Esophagus squamous epithelium (tissue), 5 donors: ENCODE data around the gene SPIN2A. TPM values are rescaled to one million over a fixed set of nuclear protein-coding genes. Genes with fewer than 3 reads are reported as not detected.
"Not testable (repeated sequence)": the region's sequence is repeated elsewhere in the genome, so short reads cannot be mapped to it uniquely, and the experiment has no call there.

Source experiments
- DNase-seq: peaks from one replicate; lab custom pipeline; 2025; lab: John Stamatoyannopoulos, UW
- H3K27ac ChIP-seq, 4 donors: fragments of 200-600 bp; sonication (generic); one replicate each; pipeline ENCODE4 v1.5.1; 2016 to 2019; ENCODE audit warnings: mild to moderate bottlenecking in 1 of 4
- H3K27me3 ChIP-seq, 4 donors: fragments of 200-600 bp; sonication (generic); 1 replicate in 3 of 4; 2 replicates in 1 of 4; pipeline versions ENCODE4 v1.5.1 to v1.6.0; 2017 to 2021; ENCODE audit warnings: antibody characterized with exemption in 1 of 4
- H3K36me3 ChIP-seq, 3 donors: fragments of 200-600 bp; sonication (generic); one replicate each; pipeline ENCODE4 v1.5.1; 2016 to 2019
- H3K4me1 ChIP-seq, 3 donors: fragments of 200-600 bp; sonication (generic); one replicate each; pipeline ENCODE4 v1.5.1; 2017 to 2019
- H3K4me3 ChIP-seq, 4 donors: fragments of 200-600 bp; sonication (generic); 1 replicate in 3 of 4; 2 replicates in 1 of 4; pipeline ENCODE4 v1.5.1; 2016 to 2019; ENCODE audit warnings: mild to moderate bottlenecking in 2 of 4, moderate library complexity in 1 of 4
- H3K9me3 ChIP-seq, 3 donors: fragments of 200-600 bp; sonication (generic); one replicate each; pipeline ENCODE4 v1.5.1; 2016 to 2019
- POLR2A ChIP-seq, 4 donors: fragments of 450-650 bp; IDR thresholded peaks; one replicate each; pipeline ENCODE4 v1.6.1; 2017; ENCODE audit warnings: antibody characterized with exemption in 4 of 4, mild to moderate bottlenecking in 4 of 4, moderate library complexity in 3 of 4
- WGBS, 2 donors: methylation state at CpG; one replicate each; pipeline ENCODE4 v1.1.5; 2018; 5-methylcytosine and 5-hydroxymethylcytosine counted together
- intact Hi-C: fragments of 100-400 bp; cut with DNase I; formaldehyde crosslinking; loops from one replicate; pipeline ENCODE4 v1.15.0; 2022
- total RNA-seq, 4 donors: library from RNA; depleted of rRNA; stranded (reverse); fragments of >200 nt; gene quantifications; one replicate each; pipeline ENCODE4 v1.1.0, GENCODE V29; 2016
- TF ChIP-seq, protein P1 (sequence below), 6 experiments: fragments of 450-650 bp in 4 of 6; fragments of 200-600 bp in 2 of 6; sonication (generic) in 2 of 6; IDR thresholded peaks; one replicate each; pipeline ENCODE4 v1.5.1; 2016 to 2019; ENCODE audit warnings: antibody characterized with exemption in 6 of 6, mild to moderate bottlenecking in 4 of 6, moderate library complexity in 4 of 6
- donor health status: DM: yes; HTN: yes; CAD: no.

SPIN2A gene
- total RNA-seq, 4 donors from 2014 or later, result 0.19 to 0.22 TPM; not detected in 2

DNA sequence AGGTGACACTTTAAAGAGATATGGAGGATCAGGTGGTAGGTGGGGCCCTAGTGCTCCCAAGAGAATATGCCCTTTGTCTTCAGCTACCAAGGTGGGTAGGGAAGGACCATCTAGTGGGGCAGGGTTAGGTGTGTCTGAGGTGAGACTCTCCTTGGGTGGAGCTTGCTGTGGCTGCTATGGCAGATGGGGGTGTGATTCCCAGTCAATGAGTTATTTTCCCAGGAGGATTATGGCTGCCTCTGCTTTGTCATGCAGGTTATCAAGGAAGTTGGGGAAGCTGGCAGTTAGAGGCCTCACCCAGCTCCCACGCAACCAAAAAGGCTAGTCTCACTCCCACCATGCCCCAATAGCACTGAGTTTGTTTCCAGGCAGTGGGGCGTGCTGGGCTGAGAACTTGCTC lies 18.0 kb upstream of the SPIN2A start:
- DNase-seq, result no peak
- TF ChIP-seq POLR2A (IDR thresholded peaks at IDR 0.05), result no peak
- TF ChIP-seq, protein P1, sequence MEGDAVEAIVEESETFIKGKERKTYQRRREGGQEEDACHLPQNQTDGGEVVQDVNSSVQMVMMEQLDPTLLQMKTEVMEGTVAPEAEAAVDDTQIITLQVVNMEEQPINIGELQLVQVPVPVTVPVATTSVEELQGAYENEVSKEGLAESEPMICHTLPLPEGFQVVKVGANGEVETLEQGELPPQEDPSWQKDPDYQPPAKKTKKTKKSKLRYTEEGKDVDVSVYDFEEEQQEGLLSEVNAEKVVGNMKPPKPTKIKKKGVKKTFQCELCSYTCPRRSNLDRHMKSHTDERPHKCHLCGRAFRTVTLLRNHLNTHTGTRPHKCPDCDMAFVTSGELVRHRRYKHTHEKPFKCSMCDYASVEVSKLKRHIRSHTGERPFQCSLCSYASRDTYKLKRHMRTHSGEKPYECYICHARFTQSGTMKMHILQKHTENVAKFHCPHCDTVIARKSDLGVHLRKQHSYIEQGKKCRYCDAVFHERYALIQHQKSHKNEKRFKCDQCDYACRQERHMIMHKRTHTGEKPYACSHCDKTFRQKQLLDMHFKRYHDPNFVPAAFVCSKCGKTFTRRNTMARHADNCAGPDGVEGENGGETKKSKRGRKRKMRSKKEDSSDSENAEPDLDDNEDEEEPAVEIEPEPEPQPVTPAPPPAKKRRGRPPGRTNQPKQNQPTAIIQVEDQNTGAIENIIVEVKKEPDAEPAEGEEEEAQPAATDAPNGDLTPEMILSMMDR (IDR thresholded peaks at IDR 0.05), result no peak
- Histone ChIP-seq H3K27me3 (no peaks in the 10 kb centered on the region), H3K4me3 (no peak overlapping the region), H3K4me1 (no peaks in the 10 kb centered on the region), H3K9me3 (no peaks in the 10 kb centered on the region), H3K36me3 (no peaks in the 10 kb centered on the region), H3K27ac (no peak overlapping the region)
- 69 to 90% methylated on average over 2 of the region's 2 CpGs for WGBS, 2 donors
- intact Hi-C loops, result no loop called here

DNA sequence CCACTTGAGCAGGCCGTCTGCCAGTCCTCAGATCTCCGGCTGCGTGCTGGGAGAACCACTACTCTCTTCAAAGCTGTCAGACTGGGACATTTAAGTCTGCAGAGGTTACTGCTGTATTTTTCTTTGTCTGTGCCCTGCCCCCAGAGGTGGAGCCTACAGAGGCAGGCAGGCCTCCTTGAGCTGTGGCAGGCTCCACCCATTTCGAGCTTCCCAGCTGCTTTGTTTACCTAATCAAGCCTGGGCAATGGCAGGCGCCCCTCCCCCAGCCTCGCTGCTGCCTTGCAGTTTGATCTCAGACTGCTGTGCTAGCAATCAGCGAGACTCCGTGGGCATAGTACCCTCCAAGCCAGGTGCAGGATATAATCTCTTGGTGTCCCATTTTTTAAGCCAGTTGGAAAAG lies 15.0 kb upstream of the SPIN2A start:
- H3K36me3 ChIP-seq, intact Hi-C loops, H3K27me3 ChIP-seq, H3K4me3 ChIP-seq, H3K9me3 ChIP-seq, DNase-seq, H3K27ac ChIP-seq, H3K4me1 ChIP-seq: not testable (repeated sequence)
- no CpG with 5 or more reads among the region's 8 CpGs for WGBS, 2 donors

DNA sequence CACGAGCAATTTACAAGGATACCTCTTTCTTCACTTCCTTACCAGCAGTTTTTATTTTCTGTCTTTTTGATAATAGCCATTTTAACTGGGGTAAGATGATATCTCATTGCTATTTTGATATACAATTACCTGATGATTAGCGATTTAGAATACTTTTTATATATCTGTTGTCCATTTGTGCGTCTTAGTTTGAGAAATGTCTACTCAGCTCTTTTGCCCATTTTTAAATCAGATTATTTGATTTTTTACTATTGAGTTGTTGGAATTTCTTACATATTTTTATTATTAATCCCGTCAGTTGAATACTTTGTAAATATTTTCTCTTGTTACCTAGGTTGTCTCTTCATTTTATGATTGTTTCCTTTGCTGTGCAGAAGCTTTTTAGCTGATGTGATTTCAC lies 1.5 kb upstream of the SPIN2A start:
- Histone ChIP-seq H3K4me3 (no peak overlapping the region), H3K4me1 (peaks cover 0 to 2% (median 0%) of the 10 kb centered on the region in 3 donors), H3K27ac (no peak overlapping the region), H3K9me3 (no peaks in the 10 kb centered on the region), H3K36me3 (no peaks in the 10 kb centered on the region), H3K27me3 (no peaks in the 10 kb centered on the region)
- no peak for DNase-seq
- intact Hi-C loops, result no loop called here
- WGBS, 2 donors, result 71 to 97% methylated on average over 4 of the region's 4 CpGs
- TF ChIP-seq POLR2A (IDR thresholded peaks at IDR 0.05), result no peak
- TF ChIP-seq, protein P1 (IDR thresholded peaks at IDR 0.05), result no peak

DNA sequence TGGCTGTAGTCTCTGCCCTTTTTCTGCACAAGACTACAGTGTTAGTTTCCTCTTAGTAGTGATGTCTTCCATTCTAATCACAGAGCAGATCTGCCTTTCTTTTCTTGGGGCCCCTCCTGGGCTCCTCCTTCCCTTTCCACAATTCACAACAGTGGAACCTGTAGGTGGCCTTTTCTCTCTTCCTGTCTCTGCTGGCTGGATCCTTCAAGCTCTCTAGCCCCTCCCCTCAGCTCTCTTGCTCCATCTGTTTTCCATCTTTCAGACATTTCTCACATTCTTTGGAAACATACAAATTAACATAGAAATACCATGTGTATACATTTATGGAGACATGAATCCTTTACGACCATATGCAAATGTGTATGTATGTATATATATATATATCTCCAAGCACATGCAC lies 304 bp upstream of the SPIN2A start:
- Histone ChIP-seq H3K27ac (no peak overlapping the region), H3K9me3 (no peaks in the 10 kb centered on the region), H3K27me3 (no peaks in the 10 kb centered on the region), H3K4me3 (peak overlapping the region in 3 of 4 donors; percentile 26 to 53 (median 28)), H3K4me1 (peaks cover 0 to 5% (median 0%) of the 10 kb centered on the region in 3 donors), H3K36me3 (no peaks in the 10 kb centered on the region)
- intact Hi-C loops, result no loop called here
- WGBS, 2 donors, result 50 to 71% methylated on average over 1 of the region's 1 CpG
- DNase-seq, result no peak
- TF ChIP-seq, protein P1 (IDR thresholded peaks at IDR 0.05), result no peak
- no peak for TF ChIP-seq POLR2A (IDR thresholded peaks at IDR 0.05)

DNA sequence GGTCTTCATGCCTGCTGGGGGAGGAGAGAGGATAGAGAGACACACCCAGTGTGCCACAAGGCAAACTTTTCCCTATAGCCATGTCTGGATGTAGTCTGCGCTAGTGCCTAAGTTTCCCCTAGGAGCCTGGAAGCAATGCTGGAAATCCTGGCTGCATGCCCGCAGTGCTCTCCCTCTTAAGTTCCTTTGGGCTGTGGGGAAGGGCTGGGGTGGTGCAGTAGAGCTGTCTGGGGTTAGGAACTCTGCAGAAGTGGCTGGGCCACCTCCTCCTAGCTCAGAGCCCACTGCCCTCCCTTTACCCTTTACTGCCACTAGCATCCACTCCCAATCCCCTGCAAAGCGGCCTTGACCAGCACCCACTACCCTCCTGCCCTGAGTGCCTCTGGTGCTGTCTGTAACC lies 608 bp downstream of the SPIN2A start:
- H3K36me3 ChIP-seq, H3K27ac ChIP-seq, H3K9me3 ChIP-seq, H3K4me1 ChIP-seq, H3K27me3 ChIP-seq, intact Hi-C loops, DNase-seq: not testable (repeated sequence)
- 67% methylated on average over 1 of the region's 3 CpGs; no CpG with 5 or more reads in 1 of the 2 donors for WGBS, 2 donors
- peak overlapping the region in 2 of 4 donors; percentile 26 to 53 for H3K4me3 ChIP-seq

DNA sequence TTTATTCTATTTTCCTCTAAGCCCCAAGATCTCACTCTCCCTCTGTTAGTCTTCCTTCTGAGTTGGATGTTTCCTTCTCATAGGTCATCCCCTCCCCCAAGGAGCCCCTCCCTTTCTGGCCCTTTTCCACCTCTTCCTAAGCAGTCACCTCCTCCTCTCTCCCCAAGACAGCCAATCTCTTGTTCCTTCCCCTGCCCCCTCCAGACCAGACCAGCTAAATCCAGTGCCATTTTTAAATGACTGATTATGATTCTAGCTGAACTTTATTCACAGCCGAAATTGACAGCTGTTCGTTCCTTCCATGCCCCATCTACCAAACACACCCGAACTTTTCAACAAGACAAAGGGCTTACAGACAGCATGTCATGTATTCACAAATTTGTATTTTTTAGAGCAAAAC lies 1.9 kb downstream of the SPIN2A start:
- intact Hi-C loops, result no loop called here
- TF ChIP-seq, protein P1 (IDR thresholded peaks at IDR 0.05), result no peak
- no peak for TF ChIP-seq POLR2A (IDR thresholded peaks at IDR 0.05)

More for the DNA sequence above, 1.9 kb downstream of the SPIN2A start:
- Histone ChIP-seq H3K4me3 (no peak overlapping the region), H3K9me3 (no peaks in the 10 kb centered on the region), H3K4me1 (peaks cover 0 to 5% (median 0%) of the 10 kb centered on the region in 3 donors), H3K27me3 (no peaks in the 10 kb centered on the region), H3K27ac (no peak overlapping the region), H3K36me3 (no peaks in the 10 kb centered on the region)
- 85 to 92% methylated on average over 3 of the region's 3 CpGs for WGBS, 2 donors
- DNase-seq, result no peak
